ENCODE results near the gene CACNA1C. TPM values are rescaled to one million over a fixed set of nuclear protein-coding genes. Genes with fewer than 3 reads are reported as not detected.

Gene CACNA1C
- total RNA-seq, 2 donors from 2014 or later, result 8.1 to 18.2 TPM

GRCh38 chr12:2691345-2692071 lies 638.7 kb downstream of the CACNA1C start:
- peak overlapping the region; percentile 36 to 39 for H3K4me3 ChIP-seq
- DNase-seq (ENCODE audit: low spot score), result no peak
- WGBS, result 24% methylated on average over 60 of the region's 62 CpGs
- H3K36me3 ChIP-seq, result no peaks in the 10 kb centered on the region
- H3K27me3 ChIP-seq (replicated peaks; ENCODE audit: insufficient read depth), result no peaks in the 10 kb centered on the region
- H3K4me1 ChIP-seq (replicated peaks), result no peaks in the 10 kb centered on the region
- intact Hi-C loops (cut with DNase I), result no loop called here
- no peaks in the 10 kb centered on the region for H3K9me3 ChIP-seq
- no peak overlapping the region for H3K27ac ChIP-seq
- TF ChIP-seq POLR2AphosphoS5 (IDR thresholded peaks at IDR 0.05) (no peak), CTCF (IDR thresholded peaks at IDR 0.05) (no peak), POLR2A (IDR thresholded peaks at IDR 0.05) (no peak)

- Histone ChIP-seq H3K4me1 (replicated peaks) (no peaks in the 10 kb centered on the region), H3K36me3 (no peaks in the 10 kb centered on the region), H3K27ac (no peak overlapping the region), H3K27me3 (replicated peaks; ENCODE audit: insufficient read depth) (no peaks in the 10 kb centered on the region), H3K9me3 (no peaks in the 10 kb centered on the region), H3K4me3 (peak overlapping the region; percentile 36 to 39)
- no peak for DNase-seq (ENCODE audit: low spot score)
- intact Hi-C loops (cut with DNase I), result no loop called here
- 65% methylated on average over 13 of the region's 13 CpGs for WGBS
- TF ChIP-seq POLR2A (IDR thresholded peaks at IDR 0.05), result no peak
Observed at GRCh38 chr12:2692080-2692479, 639.3 kb downstream of the CACNA1C start.

GRCh38 chr12:2693244-2693860 lies 640.6 kb downstream of the CACNA1C start:
- no peak overlapping the region for H3K4me3 ChIP-seq
- no peaks in the 10 kb centered on the region for H3K36me3 ChIP-seq
- TF ChIP-seq CTCF (IDR thresholded peaks at IDR 0.05) (no peak), POLR2AphosphoS5 (IDR thresholded peaks at IDR 0.05) (no peak), POLR2A (IDR thresholded peaks at IDR 0.05) (no peak)
- intact Hi-C loops (cut with DNase I), result no loop called here
- no peak overlapping the region for H3K27ac ChIP-seq
- no peaks in the 10 kb centered on the region for H3K27me3 ChIP-seq (replicated peaks; ENCODE audit: insufficient read depth)
- no peak for DNase-seq (ENCODE audit: low spot score)
- no peaks in the 10 kb centered on the region for H3K9me3 ChIP-seq
- no peaks in the 10 kb centered on the region for H3K4me1 ChIP-seq (replicated peaks)
- 42% methylated on average over 10 of the region's 10 CpGs for WGBS

- no peaks in the 10 kb centered on the region for H3K9me3 ChIP-seq
- intact Hi-C loops (cut with DNase I), result no loop called here
Observed at GRCh38 chr12:2693980-2694610, 641.3 kb downstream of the CACNA1C start.

More at GRCh38 chr12:2693980-2694610, 641.3 kb downstream of the CACNA1C start:
- Histone ChIP-seq H3K36me3 (no peaks in the 10 kb centered on the region), H3K27me3 (replicated peaks; ENCODE audit: insufficient read depth) (no peaks in the 10 kb centered on the region), H3K4me1 (replicated peaks) (no peaks in the 10 kb centered on the region), H3K27ac (no peak overlapping the region), H3K4me3 (no peak overlapping the region)
- DNase-seq (ENCODE audit: low spot score), result no peak
- TF ChIP-seq POLR2A (IDR thresholded peaks at IDR 0.05) (no peak), CTCF (IDR thresholded peaks at IDR 0.05) (no peak), POLR2AphosphoS5 (IDR thresholded peaks at IDR 0.05) (no peak)
- 99% methylated on average over 3 of the region's 3 CpGs for WGBS
